WTC11 (cell line): ENCODE data around the gene FAM89B. TPM values are rescaled to one million over a fixed set of nuclear protein-coding genes. Genes with fewer than 3 reads are reported as not detected.

Source experiments
- ATAC-seq: fragments of 200-7000 bp; cut with Tn5 transposase; 2 replicates; pipeline ENCODE4 v1.10.0; 2021; ENCODE audit warnings: mild to moderate bottlenecking, moderate library complexity
- CTCF ChIA-PET: fragments of 300-600 bp; sonication (Branson Sonifier 250); formaldehyde crosslinking; loops from one replicate; lab custom pipeline; 2021; ENCODE audit warnings: antibody characterized with exemption; lab: Charles Lee
- POLR2A ChIA-PET: fragments of 350-600 bp; sonication (Branson Sonifier 250); formaldehyde crosslinking; loops from one replicate; lab custom pipeline; 2021; ENCODE audit warnings: antibody characterized with exemption; lab: Charles Lee
- DNase-seq: peaks from one replicate; pipeline ENCODE4 v3.0.0; 2021; ENCODE audit warnings: low spot score
- H3K27ac Mint-ChIP-seq: 2 replicates; pipeline ENCODE4 v1.8.0; 2021; ENCODE audit warnings: mixed read lengths
- H3K27me3 Mint-ChIP-seq: 2 replicates; pipeline ENCODE4 v1.8.0; 2021; ENCODE audit warnings: low read depth, mild to moderate bottlenecking, moderate library complexity, mixed read lengths
- H3K36me3 Mint-ChIP-seq: 2 replicates; pipeline ENCODE4 v1.8.0; 2021; ENCODE audit warnings: mixed read lengths
- H3K4me1 Mint-ChIP-seq: 2 replicates; pipeline ENCODE4 v1.8.0; 2022; ENCODE audit warnings: mixed read lengths
- H3K4me3 Mint-ChIP-seq: 2 replicates; pipeline ENCODE4 v1.8.0; 2021; ENCODE audit warnings: mild to moderate bottlenecking, moderate library complexity, mixed read lengths
- H3K9me3 Mint-ChIP-seq: 2 replicates; pipeline ENCODE4 v1.8.0; 2021; ENCODE audit warnings: mixed read lengths
- AFF4 ChIP-seq: sonication (generic); formaldehyde crosslinking; IDR thresholded peaks from 2 replicates; pipeline ENCODE4 v1.8.1; 2023; ENCODE audit warnings: mild to moderate bottlenecking, missing genetic modification reagents, borderline replicate concordance
- CREB1 ChIP-seq: sonication (generic); formaldehyde crosslinking; IDR thresholded peaks from 2 replicates; pipeline ENCODE4 v1.8.0; 2023; ENCODE audit warnings: mild to moderate bottlenecking, missing genetic modification reagents
- ESRRA ChIP-seq: sonication (generic); formaldehyde crosslinking; IDR thresholded peaks from 2 replicates; pipeline ENCODE4 v1.8.1; 2022; ENCODE audit warnings: mild to moderate bottlenecking, missing genetic modification reagents, borderline replicate concordance
- ETV6 ChIP-seq: sonication (generic); formaldehyde crosslinking; IDR thresholded peaks from 2 replicates; pipeline ENCODE4 v1.8.1; 2022; ENCODE audit warnings: mild to moderate bottlenecking, missing genetic modification reagents
- GABPB1 ChIP-seq: sonication (generic); formaldehyde crosslinking; IDR thresholded peaks from 2 replicates; pipeline ENCODE4 v1.8.1; 2023; ENCODE audit warnings: mild to moderate bottlenecking, missing genetic modification reagents
- HMGA2 ChIP-seq: fragments of 250-450 bp; sonication (Bioruptor Pico); IDR thresholded peaks from 2 replicates; pipeline ENCODE4 v1.4.0; 2021; ENCODE audit warnings: mild to moderate bottlenecking, moderate library complexity
- MAX ChIP-seq: sonication (generic); formaldehyde crosslinking; IDR thresholded peaks from 2 replicates; pipeline ENCODE4 v1.8.0; 2022; ENCODE audit warnings: mild to moderate bottlenecking, missing genetic modification reagents
- MYBL2 ChIP-seq: sonication (generic); formaldehyde crosslinking; IDR thresholded peaks from 2 replicates; pipeline ENCODE4 v1.8.1; 2023; ENCODE audit warnings: mild to moderate bottlenecking, moderate library complexity, missing genetic modification reagents
- NFATC4 ChIP-seq: fragments of 250-450 bp; sonication (Bioruptor Pico); IDR thresholded peaks from 2 replicates; pipeline ENCODE4 v1.9.0; 2021; ENCODE audit warnings: mild to moderate bottlenecking
- NR2C2 ChIP-seq: sonication (generic); formaldehyde crosslinking; IDR thresholded peaks from 2 replicates; pipeline ENCODE4 v1.8.0; 2022; ENCODE audit warnings: mild to moderate bottlenecking, missing genetic modification reagents
- OVOL2 ChIP-seq: fragments of 250-450 bp; sonication (Bioruptor Pico); IDR thresholded peaks from 2 replicates; pipeline ENCODE4 v1.9.0; 2021; ENCODE audit warnings: mild to moderate bottlenecking, borderline replicate concordance
- STAT6 ChIP-seq: sonication (generic); formaldehyde crosslinking; conservative IDR thresholded peaks from 2 replicates; pipeline ENCODE4 v1.8.1; 2023; ENCODE audit warnings: mild to moderate bottlenecking, low read depth, missing genetic modification reagents, moderate library complexity
- TCF7 ChIP-seq: sonication (generic); formaldehyde crosslinking; IDR thresholded peaks from 2 replicates; pipeline ENCODE4 v1.8.0; 2022; ENCODE audit warnings: mild to moderate bottlenecking, low read depth, missing genetic modification reagents, moderate library complexity
- TEAD4 ChIP-seq: sonication (generic); formaldehyde crosslinking; IDR thresholded peaks from 2 replicates; pipeline ENCODE4 v1.8.0; 2022; ENCODE audit warnings: mild to moderate bottlenecking, missing genetic modification reagents
- ZBTB21 ChIP-seq: sonication (generic); formaldehyde crosslinking; IDR thresholded peaks from 2 replicates; pipeline ENCODE4 v1.8.1; 2023; ENCODE audit warnings: mild to moderate bottlenecking, missing genetic modification reagents, borderline replicate concordance
- ZNF263 ChIP-seq: sonication (generic); formaldehyde crosslinking; IDR thresholded peaks from 2 replicates; pipeline ENCODE4 v1.8.1; 2022; ENCODE audit warnings: low read depth, mild to moderate bottlenecking, moderate library complexity, missing genetic modification reagents
- ZNF416 ChIP-seq: fragments of 250-450 bp; sonication (Bioruptor Pico); IDR thresholded peaks from 2 replicates; pipeline ENCODE4 v1.9.0; 2021; ENCODE audit warnings: mild to moderate bottlenecking, inconsistent platforms
- ZNF423 ChIP-seq: fragments of 250-450 bp; sonication (Bioruptor Pico); IDR thresholded peaks from 2 replicates; pipeline ENCODE4 v2.1.2; 2022; ENCODE audit warnings: mild to moderate bottlenecking, moderate library complexity
- total RNA-seq: library from RNA; stranded (reverse); gene quantifications from 3 replicates; pipeline ENCODE4 v1.2.3, GENCODE V29; 2021
- TF ChIP-seq, protein P1 (sequence below): fragments of 250-450 bp; sonication (Bioruptor Pico); IDR thresholded peaks from 2 replicates; pipeline ENCODE4 v1.9.0; 2021; ENCODE audit warnings: moderate library complexity, mild to moderate bottlenecking, inconsistent platforms, borderline replicate concordance
- TF ChIP-seq, protein P2 (sequence below): fragments of 250-450 bp; sonication (Bioruptor Pico); IDR thresholded peaks from 2 replicates; pipeline ENCODE4 v2.1.2; 2022; ENCODE audit warnings: mild to moderate bottlenecking, moderate library complexity
- TF ChIP-seq, protein P3 (sequence below): sonication (generic); formaldehyde crosslinking; IDR thresholded peaks from 2 replicates; pipeline ENCODE4 v1.8.1; 2022; ENCODE audit warnings: mild to moderate bottlenecking, missing genetic modification reagents, moderate library complexity, borderline replicate concordance
- TF ChIP-seq, protein P4 (sequence below): fragments of 250-450 bp; sonication (Bioruptor Pico); IDR thresholded peaks from 2 replicates; pipeline ENCODE4 v1.8.0; 2021; ENCODE audit warnings: mild to moderate bottlenecking

The FAM89B gene
- total RNA-seq, 1 experiment from 2014 or later: 13.3 TPM

DNA sequence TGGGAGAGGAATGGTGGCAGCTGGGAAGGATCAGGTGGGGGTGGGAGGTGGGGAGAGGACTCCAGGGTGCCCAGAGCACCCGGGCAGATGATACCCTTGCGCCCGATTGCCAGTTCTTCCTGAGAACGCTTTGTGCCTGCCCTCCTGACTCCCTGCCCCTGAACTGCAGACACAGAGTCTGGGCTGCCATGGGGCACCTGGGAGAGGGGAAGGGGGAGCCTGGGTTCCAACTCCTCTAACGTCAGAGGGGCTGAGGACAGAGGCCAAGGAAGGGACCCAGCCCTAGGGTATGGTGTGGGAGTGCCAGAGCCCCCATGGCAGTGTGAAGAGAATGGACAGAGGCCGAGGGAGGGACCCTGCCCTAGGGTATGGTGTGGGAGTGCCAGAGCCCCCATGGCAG is 24.2 kb downstream of the FAM89B start:
- ATAC-seq: no peak
- ChIA-PET CTCF (interaction anchor here (1.5 to 13.7 kb wide), 3 partner anchors 11 to 56 kb away, joined by 5 to 311 read pairs (median 271); partner anchors contain the start of genes EHBP1L1, MAP3K11 and PCNX3), POLR2A (no interaction called here)
- H3K4me1 Mint-ChIP-seq: peaks cover 7% of the 10 kb centered on the region
- no peak for TF ChIP-seq ETV6 (CRISPR knock-in tag)
- no peak for TF ChIP-seq NFATC4 (CRISPR knock-in tag)
- TF ChIP-seq TEAD4 (CRISPR knock-in tag): no peak
- TF ChIP-seq ZBTB21 (CRISPR knock-in tag): no peak
- TF ChIP-seq, protein P1, sequence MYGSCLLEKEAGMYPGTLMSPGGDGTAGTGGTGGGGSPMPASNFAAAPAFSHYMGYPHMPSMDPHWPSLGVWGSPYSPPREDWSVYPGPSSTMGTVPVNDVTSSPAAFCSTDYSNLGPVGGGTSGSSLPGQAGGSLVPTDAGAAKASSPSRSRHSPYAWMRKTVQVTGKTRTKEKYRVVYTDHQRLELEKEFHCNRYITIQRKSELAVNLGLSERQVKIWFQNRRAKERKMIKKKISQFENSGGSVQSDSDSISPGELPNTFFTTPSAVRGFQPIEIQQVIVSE (CRISPR knock-in tag): no peak
- no peak for TF ChIP-seq ESRRA (CRISPR knock-in tag)
- TF ChIP-seq, protein P2, sequence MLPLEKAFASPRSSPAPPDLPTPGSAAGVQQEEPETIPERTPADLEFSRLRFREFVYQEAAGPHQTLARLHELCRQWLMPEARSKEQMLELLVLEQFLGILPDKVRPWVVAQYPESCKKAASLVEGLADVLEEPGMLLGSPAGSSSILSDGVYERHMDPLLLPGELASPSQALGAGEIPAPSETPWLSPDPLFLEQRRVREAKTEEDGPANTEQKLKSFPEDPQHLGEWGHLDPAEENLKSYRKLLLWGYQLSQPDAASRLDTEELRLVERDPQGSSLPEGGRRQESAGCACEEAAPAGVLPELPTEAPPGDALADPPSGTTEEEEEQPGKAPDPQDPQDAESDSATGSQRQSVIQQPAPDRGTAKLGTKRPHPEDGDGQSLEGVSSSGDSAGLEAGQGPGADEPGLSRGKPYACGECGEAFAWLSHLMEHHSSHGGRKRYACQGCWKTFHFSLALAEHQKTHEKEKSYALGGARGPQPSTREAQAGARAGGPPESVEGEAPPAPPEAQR (CRISPR knock-in tag): no peak
- no peak for TF ChIP-seq GABPB1
- TF ChIP-seq MAX (CRISPR knock-in tag): no peak
- TF ChIP-seq, protein P3, sequence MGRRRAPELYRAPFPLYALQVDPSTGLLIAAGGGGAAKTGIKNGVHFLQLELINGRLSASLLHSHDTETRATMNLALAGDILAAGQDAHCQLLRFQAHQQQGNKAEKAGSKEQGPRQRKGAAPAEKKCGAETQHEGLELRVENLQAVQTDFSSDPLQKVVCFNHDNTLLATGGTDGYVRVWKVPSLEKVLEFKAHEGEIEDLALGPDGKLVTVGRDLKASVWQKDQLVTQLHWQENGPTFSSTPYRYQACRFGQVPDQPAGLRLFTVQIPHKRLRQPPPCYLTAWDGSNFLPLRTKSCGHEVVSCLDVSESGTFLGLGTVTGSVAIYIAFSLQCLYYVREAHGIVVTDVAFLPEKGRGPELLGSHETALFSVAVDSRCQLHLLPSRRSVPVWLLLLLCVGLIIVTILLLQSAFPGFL: no peak
- TF ChIP-seq NR2C2 (CRISPR knock-in tag): no peak
- TF ChIP-seq ZNF423: no peak
- no peak for TF ChIP-seq STAT6 (CRISPR knock-in tag)
- TF ChIP-seq HMGA2 (CRISPR knock-in tag): no peak
- no peak for TF ChIP-seq TCF7 (CRISPR knock-in tag)
- no peak for TF ChIP-seq CREB1 (CRISPR knock-in tag)
- TF ChIP-seq ZNF416 (CRISPR knock-in tag): no peak
- TF ChIP-seq OVOL2 (CRISPR knock-in tag): no peak
- no peak for TF ChIP-seq MYBL2 (CRISPR knock-in tag)
- TF ChIP-seq ZNF263 (CRISPR knock-in tag): no peak
- H3K27me3 Mint-ChIP-seq: peaks cover 26% of the 10 kb centered on the region
- no peaks in the 10 kb centered on the region for H3K9me3 Mint-ChIP-seq
- peaks cover 4% of the 10 kb centered on the region; the same call in 1 of the 2 replicates for H3K36me3 Mint-ChIP-seq
- no peak overlapping the region for H3K4me3 Mint-ChIP-seq
- DNase-seq: no peak
- no peak overlapping the region for H3K27ac Mint-ChIP-seq

- Mint-ChIP-seq H3K36me3 (peaks cover 4% of the 10 kb centered on the region; the same call in 1 of the 2 replicates), H3K4me3 (no peak overlapping the region), H3K27me3 (peaks cover 19% of the 10 kb centered on the region), H3K4me1 (peaks cover 2% of the 10 kb centered on the region; the same call in 1 of the 2 replicates), H3K27ac (no peak overlapping the region), H3K9me3 (no peaks in the 10 kb centered on the region)
- no peak for DNase-seq
- ATAC-seq: no peak
- ChIA-PET CTCF (interaction anchor here (1.0 to 1.2 kb wide), 2 partner anchors 11 to 57 kb away, joined by 3 read pairs; no protein-coding TSS in a partner anchor), POLR2A (no interaction called here)
- TF ChIP-seq, protein P4, sequence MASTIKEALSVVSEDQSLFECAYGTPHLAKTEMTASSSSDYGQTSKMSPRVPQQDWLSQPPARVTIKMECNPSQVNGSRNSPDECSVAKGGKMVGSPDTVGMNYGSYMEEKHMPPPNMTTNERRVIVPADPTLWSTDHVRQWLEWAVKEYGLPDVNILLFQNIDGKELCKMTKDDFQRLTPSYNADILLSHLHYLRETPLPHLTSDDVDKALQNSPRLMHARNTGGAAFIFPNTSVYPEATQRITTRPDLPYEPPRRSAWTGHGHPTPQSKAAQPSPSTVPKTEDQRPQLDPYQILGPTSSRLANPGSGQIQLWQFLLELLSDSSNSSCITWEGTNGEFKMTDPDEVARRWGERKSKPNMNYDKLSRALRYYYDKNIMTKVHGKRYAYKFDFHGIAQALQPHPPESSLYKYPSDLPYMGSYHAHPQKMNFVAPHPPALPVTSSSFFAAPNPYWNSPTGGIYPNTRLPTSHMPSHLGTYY (CRISPR knock-in tag): no peak
- TF ChIP-seq, protein P3: no peak
- TF ChIP-seq AFF4 (CRISPR knock-in tag): no peak
- TF ChIP-seq GABPB1: no peak
- no peak for TF ChIP-seq ETV6 (CRISPR knock-in tag)
Measured at GRCh38 chr11:65598258-65598699, 25.9 kb downstream of the FAM89B start.
